Activated naive CD8-positive, alpha-beta T cell treated with anti-CD3 and anti-CD28 coated beads, Interleukin-2, amount 50 U/mL, for 16 hours (primary cell): Measurements from ENCODE around the gene AATF.

Experiments used
- DNase-seq: peaks from one replicate; pipeline ENCODE4 v3.0.0-alpha.2; 2020; ENCODE audit warnings: low read depth, low spot score

AATF gene

GRCh38 chr17:36948717-36949460, at the start of gene AATF:
Gene AATF, plus strand, starts transcription at chr17:36948954. Its CDS starts 172 bp downstream, at chr17:36949126.
- DNase-seq = peak; percentile 88

- no peak for DNase-seq
Observed at GRCh38 chr17:36899250-36900159, 49.2 kb upstream of the AATF start.

- DNase-seq = no peak
Observed at GRCh38 chr17:36900160-36900512, 48.6 kb upstream of the AATF start.

GRCh38 chr17:36901506-36901905, 47.2 kb upstream of the AATF start:
- DNase-seq = no peak

GRCh38 chr17:36907407-36907806, 41.3 kb upstream of the AATF start:
- DNase-seq = no peak

GRCh38 chr17:36910513-36910912, 38.2 kb upstream of the AATF start:
- no peak for DNase-seq

- no peak for DNase-seq
Observed at GRCh38 chr17:36911001-36911400, 37.8 kb upstream of the AATF start.

- no peak for DNase-seq
Observed at GRCh38 chr17:36913132-36913531, 35.6 kb upstream of the AATF start.

- no peak for DNase-seq
Observed at GRCh38 chr17:36918211-36918691, 30.5 kb upstream of the AATF start.

- no peak for DNase-seq
Observed at GRCh38 chr17:36919407-36919968, 29.3 kb upstream of the AATF start.

- no peak for DNase-seq
Observed at GRCh38 chr17:36920032-36921005, 28.4 kb upstream of the AATF start.

GRCh38 chr17:36921095-36921851, 27.5 kb upstream of the AATF start:
- DNase-seq = peak; percentile 17

GRCh38 chr17:36922175-36922574, 26.6 kb upstream of the AATF start:
- DNase-seq = no peak

GRCh38 chr17:36923814-36924221, 24.9 kb upstream of the AATF start:
- DNase-seq = no peak

GRCh38 chr17:36926226-36926625, 22.5 kb upstream of the AATF start:
- no peak for DNase-seq

- no peak for DNase-seq
Observed at GRCh38 chr17:36926701-36927100, 22.1 kb upstream of the AATF start.

- DNase-seq = no peak
Observed at GRCh38 chr17:36928471-36929345, 20.0 kb upstream of the AATF start.

- DNase-seq = no peak
Observed at GRCh38 chr17:36929851-36930582, 18.7 kb upstream of the AATF start.

- no peak for DNase-seq
Observed at GRCh38 chr17:36930583-36930900, 18.2 kb upstream of the AATF start.
